GM20000 (cell line): ENCODE data around the gene SLCO4A1.

Experiments
- DNase-seq: peaks from one replicate; pipeline ENCODE4 v3.0.0; 2012; ENCODE audit warnings: low spot score
- TF ChIP-seq, protein P1 (sequence below): IDR thresholded peaks from 2 replicates; pipeline ENCODE4 v1.5.1; 2012; ENCODE audit warnings: mild to moderate bottlenecking, control low read depth; ENCODE audit errors: extremely low read depth, missing control alignments

SLCO4A1 gene

GRCh38 chr20:62710886-62711702 lies 68.8 kb downstream of the SLCO4A1 start:
- TF ChIP-seq, protein P1, sequence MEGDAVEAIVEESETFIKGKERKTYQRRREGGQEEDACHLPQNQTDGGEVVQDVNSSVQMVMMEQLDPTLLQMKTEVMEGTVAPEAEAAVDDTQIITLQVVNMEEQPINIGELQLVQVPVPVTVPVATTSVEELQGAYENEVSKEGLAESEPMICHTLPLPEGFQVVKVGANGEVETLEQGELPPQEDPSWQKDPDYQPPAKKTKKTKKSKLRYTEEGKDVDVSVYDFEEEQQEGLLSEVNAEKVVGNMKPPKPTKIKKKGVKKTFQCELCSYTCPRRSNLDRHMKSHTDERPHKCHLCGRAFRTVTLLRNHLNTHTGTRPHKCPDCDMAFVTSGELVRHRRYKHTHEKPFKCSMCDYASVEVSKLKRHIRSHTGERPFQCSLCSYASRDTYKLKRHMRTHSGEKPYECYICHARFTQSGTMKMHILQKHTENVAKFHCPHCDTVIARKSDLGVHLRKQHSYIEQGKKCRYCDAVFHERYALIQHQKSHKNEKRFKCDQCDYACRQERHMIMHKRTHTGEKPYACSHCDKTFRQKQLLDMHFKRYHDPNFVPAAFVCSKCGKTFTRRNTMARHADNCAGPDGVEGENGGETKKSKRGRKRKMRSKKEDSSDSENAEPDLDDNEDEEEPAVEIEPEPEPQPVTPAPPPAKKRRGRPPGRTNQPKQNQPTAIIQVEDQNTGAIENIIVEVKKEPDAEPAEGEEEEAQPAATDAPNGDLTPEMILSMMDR = no peak
- DNase-seq = no peak

DNA sequence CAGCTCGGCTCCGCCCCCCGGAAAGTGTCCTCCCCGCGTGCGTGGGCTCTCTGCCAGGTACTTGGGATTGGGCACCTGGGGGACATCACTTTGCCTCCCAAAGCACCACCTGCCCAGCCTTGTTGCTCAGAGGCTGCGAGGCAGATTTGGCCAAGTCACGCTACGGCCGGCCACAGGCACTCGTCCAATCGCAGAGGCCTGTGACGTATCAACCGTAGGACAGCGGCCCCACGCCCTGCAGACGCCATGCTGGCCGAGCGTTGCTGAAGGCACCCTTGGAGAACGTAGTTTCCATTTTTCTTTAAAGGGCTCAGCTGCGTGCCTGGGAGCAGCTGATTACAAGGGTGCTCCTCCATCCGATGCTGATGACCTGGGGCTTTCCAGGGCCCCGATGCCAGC lies 69.4 kb downstream of the SLCO4A1 start:
- DNase-seq = no peak
- TF ChIP-seq, protein P1 = no peak

DNA sequence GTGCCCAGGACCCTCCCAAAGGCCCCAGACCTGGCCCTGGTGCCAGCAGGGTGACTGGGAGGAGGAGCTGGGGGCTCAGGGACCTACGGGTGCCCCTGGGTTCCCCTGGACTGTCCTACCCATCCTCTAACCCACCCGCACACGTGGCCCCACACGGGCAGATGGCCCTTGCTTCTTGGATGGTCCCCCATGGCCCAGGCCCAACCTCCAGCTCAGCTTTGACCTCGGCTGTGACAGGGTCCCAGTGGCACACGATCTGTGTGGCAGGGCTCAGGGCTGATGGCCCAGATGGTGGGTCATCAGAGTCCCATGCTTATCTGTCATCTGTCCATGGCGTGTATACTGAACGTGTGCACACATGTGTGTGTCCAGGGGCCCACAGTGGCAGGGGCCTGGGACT lies 70.3 kb downstream of the SLCO4A1 start:
- no peak for DNase-seq
- TF ChIP-seq, protein P1 = no peak

- TF ChIP-seq, protein P1 = no peak
- no peak for DNase-seq
Observed at GRCh38 chr20:62714006-62714405, 71.7 kb downstream of the SLCO4A1 start.

- DNase-seq = no peak
- TF ChIP-seq, protein P1 = no peak
Observed at GRCh38 chr20:62714799-62715198, 72.5 kb downstream of the SLCO4A1 start.

DNA sequence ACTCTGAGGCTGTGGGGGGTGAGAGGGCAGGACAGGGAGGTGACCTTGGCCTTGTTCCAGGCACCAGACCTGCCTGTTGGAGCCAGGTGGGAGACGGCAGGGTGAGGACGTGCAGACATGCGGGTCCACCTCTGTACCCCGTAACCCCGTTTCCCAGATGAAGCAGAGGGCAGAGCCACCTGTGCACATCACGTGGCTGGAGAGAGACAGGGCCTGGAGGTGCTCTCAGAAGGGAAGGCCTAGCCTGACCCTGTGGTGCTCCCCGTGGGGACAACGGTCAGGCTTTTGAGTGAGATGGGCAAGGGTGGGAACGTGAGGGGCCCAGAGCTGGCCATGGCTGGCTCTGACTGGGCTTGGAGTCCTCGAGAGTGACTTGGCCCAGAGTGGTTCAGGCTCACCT lies 72.9 kb downstream of the SLCO4A1 start:
- no peak for DNase-seq
- TF ChIP-seq, protein P1 = no peak

- TF ChIP-seq, protein P1 = no peak
- no peak for DNase-seq
Observed at GRCh38 chr20:62716198-62716940, 74.1 kb downstream of the SLCO4A1 start.
